Testis (tissue), 3 donors: Measurements from ENCODE around the gene GLIS1. TPM values are rescaled to one million over a fixed set of nuclear protein-coding genes. Genes with fewer than 3 reads are reported as not detected.

Source experiments
- DNase-seq: peaks from one replicate; pipeline ENCODE4 v3.0.0-alpha.2; 2019
- H3K27ac ChIP-seq, 2 donors: fragments of 200-600 bp; sonication (generic); one replicate each; pipeline ENCODE4 v1.5.1; 2019
- H3K27me3 ChIP-seq: fragments of 200-600 bp; sonication (generic); one replicate; pipeline ENCODE4 v1.5.1; 2019
- H3K36me3 ChIP-seq: fragments of 200-600 bp; sonication (generic); one replicate; pipeline ENCODE4 v1.5.1; 2017; ENCODE audit warnings: low read depth; ENCODE audit errors: missing control alignments
- H3K4me1 ChIP-seq: fragments of 200-600 bp; sonication (generic); one replicate; pipeline ENCODE4 v1.5.1; 2019
- H3K4me3 ChIP-seq, 2 donors: fragments of 200-600 bp; sonication (generic); one replicate each; pipeline ENCODE4 v1.5.1; 2017 to 2019
- H3K9me3 ChIP-seq: fragments of 200-600 bp; sonication (generic); one replicate; pipeline ENCODE4 v1.5.1; 2017
- CTCF ChIP-seq, 3 experiments: fragments of 450-650 bp in 2 of 3; fragments of 200-600 bp in 1 of 3; sonication (generic) in 1 of 3; IDR thresholded peaks; one replicate each; pipeline ENCODE4 v1.5.1; 2016 to 2019; ENCODE audit warnings: antibody characterized with exemption in 3 of 3, mild to moderate bottlenecking in 2 of 3, moderate library complexity in 1 of 3
- POLR2A ChIP-seq: fragments of 450-650 bp; IDR thresholded peaks from one replicate; pipeline ENCODE4 v1.6.1; 2017; ENCODE audit warnings: antibody characterized with exemption, mild to moderate bottlenecking, moderate library complexity
- WGBS, 2 donors: methylation state at CpG; one replicate each; pipeline ENCODE4 v1.1.5; 2018; 5-methylcytosine and 5-hydroxymethylcytosine counted together
- intact Hi-C: fragments of 100-400 bp; cut with DNase I; formaldehyde crosslinking; loops from one replicate; pipeline ENCODE4 v1.15.1; 2023; ENCODE audit warnings: low total_unique reads
- polyA plus RNA-seq: library from polyadenylated mRNA; stranded (reverse); fragments of 350-450 nt; fragmentation: Illumina TruSeq; extraction: RNeasy Lipid Tissue Mini Kit (QIAGEN cat#74804); gene quantifications from one replicate; pipeline ENCODE4 v1.2.3, GENCODE V29; 2014; ENCODE audit warnings: low read depth, low replicate concordance; ENCODE audit not compliant: insufficient read depth
- total RNA-seq, 2 donors: library from RNA; depleted of rRNA; stranded (reverse); fragments of >200 nt; gene quantifications; one replicate each; pipeline ENCODE4 v1.2.3, GENCODE V29; 2016

GLIS1 gene
- total and polyA plus RNA-seq, 3 donors from 2014 or later, result 2.9 to 6.1 (median 3.8) TPM

DNA sequence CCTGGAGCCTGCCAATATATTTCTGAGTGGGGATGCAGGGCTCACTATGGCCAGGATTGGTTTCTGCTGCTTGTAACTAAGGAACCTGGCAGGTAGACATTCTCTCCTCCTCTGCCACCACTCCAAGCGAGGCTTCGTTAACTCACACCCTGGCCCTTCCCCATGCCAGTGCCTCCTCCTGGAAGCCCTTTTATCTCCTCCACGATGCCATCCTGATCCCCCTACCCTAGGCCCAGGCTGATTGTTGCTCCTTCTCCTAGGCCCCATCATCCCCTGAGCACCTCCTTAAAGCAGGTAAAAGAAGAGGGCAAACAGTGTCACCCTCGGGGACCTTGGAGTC lies 161.2 kb downstream of the GLIS1 start:
- intact Hi-C loops, result no loop called here
- DNase-seq, result no peak
- H3K9me3 ChIP-seq, result no peaks in the 10 kb centered on the region
- peaks cover 4% of the 10 kb centered on the region for H3K4me1 ChIP-seq
- H3K27me3 ChIP-seq, result no peaks in the 10 kb centered on the region
- 92 to 98% methylated on average over 4 of the region's 4 CpGs for WGBS, 2 donors
- no peaks in the 10 kb centered on the region for H3K36me3 ChIP-seq
- no peak for TF ChIP-seq CTCF (IDR thresholded peaks at IDR 0.05)
- no peak for TF ChIP-seq POLR2A
- no peak overlapping the region for H3K27ac ChIP-seq
- no peak overlapping the region for H3K4me3 ChIP-seq

- WGBS, 2 donors, result 92 to 96% methylated on average over 5 of the region's 5 CpGs
- H3K4me3 ChIP-seq, result no peak overlapping the region
- DNase-seq, result no peak
- H3K4me1 ChIP-seq, result no peaks in the 10 kb centered on the region
- intact Hi-C loops, result no loop called here
- H3K27me3 ChIP-seq, result no peaks in the 10 kb centered on the region
- H3K36me3 ChIP-seq, result no peaks in the 10 kb centered on the region
- TF ChIP-seq CTCF (IDR thresholded peaks at IDR 0.05) (no peak), POLR2A (no peak)
- no peaks in the 10 kb centered on the region for H3K9me3 ChIP-seq
- H3K27ac ChIP-seq, result no peak overlapping the region
These were observed 161.9 kb downstream of the GLIS1 start for GRCh38 chr1:53576866-53577760.

DNA sequence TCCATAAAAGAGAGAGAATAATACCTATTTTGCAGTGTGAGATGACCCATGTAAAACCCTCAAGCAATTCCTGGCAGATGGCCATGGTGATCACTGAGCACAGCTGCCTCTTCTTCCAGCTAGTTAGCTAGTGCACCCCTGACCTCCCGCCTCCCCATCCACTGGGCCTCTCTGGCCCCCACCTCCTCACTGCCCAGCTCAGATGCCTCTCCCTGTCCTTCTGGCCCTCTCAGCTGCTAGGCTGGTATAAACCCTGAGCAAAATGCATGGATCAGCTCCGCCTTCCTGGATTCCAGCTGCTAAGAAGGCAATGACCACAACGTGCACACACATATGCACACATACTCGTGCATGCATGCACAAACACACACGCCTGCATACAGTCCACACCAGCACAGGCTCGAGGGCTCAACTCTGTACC lies 162.6 kb downstream of the GLIS1 start:
- DNase-seq, result no peak
- no peaks in the 10 kb centered on the region for H3K27me3 ChIP-seq
- WGBS, 2 donors, result 75 to 87% methylated on average over 2 to 6 of the region's 6 CpGs
- no peaks in the 10 kb centered on the region for H3K9me3 ChIP-seq
- H3K27ac ChIP-seq, result no peak overlapping the region
- intact Hi-C loops, result no loop called here
- no peaks in the 10 kb centered on the region for H3K36me3 ChIP-seq
- TF ChIP-seq CTCF (IDR thresholded peaks at IDR 0.05) (no peak), POLR2A (no peak)
- H3K4me3 ChIP-seq, result no peak overlapping the region
- no peaks in the 10 kb centered on the region for H3K4me1 ChIP-seq

- no peak for DNase-seq
- WGBS, 2 donors, result 81 to 84% methylated on average over 5 of the region's 5 CpGs
- TF ChIP-seq CTCF (IDR thresholded peaks at IDR 0.05) (no peak), POLR2A (no peak)
- intact Hi-C loops, result no loop called here
- no peaks in the 10 kb centered on the region for H3K9me3 ChIP-seq
- no peak overlapping the region for H3K27ac ChIP-seq
- H3K4me1 ChIP-seq, result no peaks in the 10 kb centered on the region
- H3K4me3 ChIP-seq, result no peak overlapping the region
- no peaks in the 10 kb centered on the region for H3K27me3 ChIP-seq
- no peaks in the 10 kb centered on the region for H3K36me3 ChIP-seq
These were observed 163.0 kb downstream of the GLIS1 start for GRCh38 chr1:53575955-53576320.
